IMR-90 (cell line): ENCODE results near the gene BICD2. TPM values are rescaled to one million over a fixed set of nuclear protein-coding genes. Genes with fewer than 3 reads are reported as not detected.
A peak's percentile ranks its signal among the peaks of the same experiment; 100 is the strongest.

Source experiments
- ATAC-seq: fragments of 200-7000 bp; cut with Tn5 transposase; 2 replicates; pipeline ENCODE4 v1.9.1; 2020; ENCODE audit warnings: low read depth, mild to moderate bottlenecking, moderate library complexity
- BruUV-seq: library from RNA; stranded (reverse); fragments of 400-500 nt; replicated peaks from 2 replicates; lab custom pipeline; 2021; lab: Mats Ljungman, UMichigan
- CTCF ChIA-PET: fragments of 300-600 bp; formaldehyde crosslinking; extraction: SDS; loops from one replicate; lab custom pipeline; 2021; ENCODE audit warnings: antibody characterized with exemption; lab: Yijun Ruan, JAX
- POLR2A ChIA-PET: fragments of 300-600 bp; sonication (Branson Sonifier 250); formaldehyde crosslinking; loops from one replicate; lab custom pipeline; 2022; ENCODE audit warnings: antibody characterized with exemption; ENCODE audit not compliant: unreplicated experiment; lab: Charles Lee
- DNase-seq: peaks from one replicate; pipeline ENCODE4 v3.0.0; 2013
- H2AFZ ChIP-seq: replicated peaks from 2 replicates; pipeline ENCODE3; 2013; ENCODE audit warnings: low read length, mild to moderate bottlenecking; ENCODE audit not compliant: poor library complexity
- H2AK5ac ChIP-seq: 2 replicates; pipeline ENCODE4 v1.6.1; 2013; ENCODE audit warnings: low read depth, low read length, inconsistent platforms
- H2AK9ac ChIP-seq: replicated peaks from 2 replicates; pipeline ENCODE3; 2013; ENCODE audit warnings: mild to moderate bottlenecking, low read depth, low read length, moderate library complexity; ENCODE audit not compliant: poor library complexity
- H2BK120ac ChIP-seq: 2 replicates; pipeline ENCODE4 v1.6.1; 2013; ENCODE audit warnings: low read depth, low read length, inconsistent platforms
- H2BK15ac ChIP-seq: 3 replicates; pipeline ENCODE4 v1.6.1; 2013; ENCODE audit warnings: low read depth, low read length, inconsistent platforms
- H2BK20ac ChIP-seq: 2 replicates; pipeline ENCODE4 v1.6.1; 2013; ENCODE audit warnings: low read depth, mild to moderate bottlenecking, inconsistent platforms, low read length, moderate library complexity
- H2BK5ac ChIP-seq: 2 replicates; pipeline ENCODE4 v1.6.1; 2013; ENCODE audit warnings: mild to moderate bottlenecking, low read depth, low read length, inconsistent platforms; ENCODE audit not compliant: poor library complexity, severe bottlenecking
- H3K14ac ChIP-seq: replicated peaks from 2 replicates; pipeline ENCODE4 v1.6.1; 2013; ENCODE audit warnings: low read depth, low read length, inconsistent platforms
- H3K18ac ChIP-seq: 2 replicates; pipeline ENCODE4 v1.6.1; 2013; ENCODE audit warnings: low read depth, low read length, control low read depth
- H3K23ac ChIP-seq: 2 replicates; pipeline ENCODE4 v1.6.1; 2013; ENCODE audit warnings: low read depth, low read length, inconsistent platforms
- H3K27ac ChIP-seq: 2 replicates; pipeline ENCODE4 v1.5.1; 2013; ENCODE audit warnings: mild to moderate bottlenecking, control low read depth, low read length; ENCODE audit not compliant: insufficient read depth
- H3K27me3 ChIP-seq: 2 replicates; pipeline ENCODE4 v1.6.1; 2013; ENCODE audit warnings: low read length; ENCODE audit not compliant: control insufficient read depth, insufficient read depth
- H3K36me3 ChIP-seq: 2 replicates; pipeline ENCODE4 v1.6.1; 2013; ENCODE audit warnings: low read length, mixed read lengths; ENCODE audit not compliant: control insufficient read depth, insufficient read depth
- H3K4ac ChIP-seq: 2 replicates; pipeline ENCODE4 v1.6.1; 2013; ENCODE audit warnings: low read depth, low read length, inconsistent platforms
- H3K4me1 ChIP-seq: 2 replicates; pipeline ENCODE4 v1.6.1; 2013; ENCODE audit warnings: low read length, mixed read lengths; ENCODE audit not compliant: control insufficient read depth, insufficient read depth
- H3K4me2 ChIP-seq: 2 replicates; pipeline ENCODE4 v1.6.1; 2013; ENCODE audit warnings: low read depth, mild to moderate bottlenecking, control low read depth, low read length, moderate library complexity
- H3K4me3 ChIP-seq: 2 replicates; pipeline ENCODE4 v1.5.1; 2013; ENCODE audit warnings: low read depth, mild to moderate bottlenecking, control low read depth, low read length, moderate library complexity; ENCODE audit not compliant: insufficient read depth
- H3K56ac ChIP-seq: 2 replicates; pipeline ENCODE4 v1.6.1; 2013; ENCODE audit warnings: low read length, inconsistent platforms; ENCODE audit not compliant: insufficient read depth; ENCODE audit errors: extremely low read depth
- H3K79me1 ChIP-seq, 2 experiments: 2 replicates each; pipeline ENCODE4 v1.6.1; 2013; ENCODE audit warnings: low read length in 2 of 2, inconsistent platforms in 1 of 2, low read depth in 1 of 2
- H3K9ac ChIP-seq: 2 replicates; pipeline ENCODE4 v1.6.1; 2013; ENCODE audit warnings: low read depth, low read length, control low read depth
- H3K9me1 ChIP-seq: 2 replicates; pipeline ENCODE4 v1.6.1; 2013; ENCODE audit warnings: low read length, inconsistent platforms; ENCODE audit not compliant: insufficient read depth
- H3K9me3 ChIP-seq: 2 replicates; pipeline ENCODE4 v1.6.1; 2013; ENCODE audit warnings: low read length; ENCODE audit not compliant: control insufficient read depth, insufficient read depth
- H4K20me1 ChIP-seq: 2 replicates; pipeline ENCODE4 v1.6.1; 2013; ENCODE audit warnings: low read length, inconsistent platforms; ENCODE audit not compliant: insufficient read depth
- H4K5ac ChIP-seq: 2 replicates; pipeline ENCODE4 v1.6.1; 2013; ENCODE audit warnings: mild to moderate bottlenecking, low read depth, low read length, control low read depth
- H4K8ac ChIP-seq, 2 experiments: 2 replicates each; pipeline ENCODE4 v1.6.1; 2013; ENCODE audit warnings: low read depth in 2 of 2, low read length in 2 of 2, control low read depth in 1 of 2, inconsistent platforms in 1 of 2
- H4K91ac ChIP-seq: 2 replicates; pipeline ENCODE4 v1.6.1; 2013; ENCODE audit warnings: low read depth, low read length, inconsistent platforms; ENCODE audit not compliant: insufficient read depth
- BHLHE40 ChIP-seq: fragments of 150-350 bp; IDR thresholded peaks from 2 replicates; pipeline ENCODE4 v1.6.1; 2016; ENCODE audit warnings: mild to moderate bottlenecking, low read depth, low read length
- MAFK ChIP-seq: IDR thresholded peaks from 2 replicates; pipeline ENCODE4 v1.6.1; 2012; ENCODE audit warnings: low read depth, low read length, improper control_type of control experiment
- NFE2L2 ChIP-seq: fragments of 150-350 bp; IDR thresholded peaks from 2 replicates; pipeline ENCODE4 v1.6.1; 2016; ENCODE audit warnings: low read depth, mild to moderate bottlenecking, low read length
- dilution Hi-C: fragments of 300-500 bp; cut with HindIII; formaldehyde crosslinking; loops from one replicate; pipeline ENCODE4 v1.14.3; 2018; ENCODE audit warnings: low sequenced_read_pairs; ENCODE audit not compliant: unreplicated experiment
- in situ Hi-C: fragments of 300-500 bp; cut with MboI; formaldehyde crosslinking; loops from 3 replicates; pipeline ENCODE4 v1.14.3; 2019; ENCODE audit warnings: low sequenced_read_pairs, inconsistent platforms, mixed read lengths
- intact Hi-C: fragments of 100-400 bp; cut with micrococcal nuclease; formaldehyde crosslinking; loops from 2 replicates; pipeline ENCODE4 v1.10.0; 2022
- polyA plus RNA-seq, 3 experiments: library from polyadenylated mRNA; depleted of rRNA; stranded (reverse); fragments of >200 nt; gene quantifications; 2 replicates each; pipeline ENCODE4 v1.2.3, GENCODE V29; 2012; ENCODE audit warnings: low replicate concordance in 1 of 3
- total RNA-seq: library from RNA; depleted of rRNA; stranded (reverse); fragments of >200 nt; gene quantifications from 2 replicates; pipeline ENCODE4 v1.2.3, GENCODE V29; 2012

The BICD2 gene
- total and polyA plus RNA-seq, 2 of the 4 experiments (the other 2 are of a cell fraction): 21.5 to 35.7 TPM

DNA sequence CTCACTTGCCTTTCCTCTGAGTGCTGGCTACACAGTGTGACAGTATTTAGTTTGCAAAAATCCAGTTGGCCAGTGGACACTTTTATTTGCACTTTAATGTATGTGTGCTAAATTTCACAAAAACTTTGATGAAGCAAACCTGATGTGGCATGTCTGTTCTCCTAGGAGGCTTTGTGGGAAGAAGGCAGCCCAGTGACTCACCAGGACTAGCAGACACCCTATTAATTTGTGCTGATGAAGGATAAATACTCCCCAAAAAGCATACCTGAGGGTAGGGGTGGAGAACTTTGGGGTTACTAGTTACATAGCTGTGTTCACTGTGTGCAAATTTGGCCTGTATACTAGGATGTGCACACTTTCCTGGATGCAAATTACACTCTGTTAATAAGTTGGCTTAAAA lies 55.4 kb downstream of the BICD2 start:
- CTCF ChIA-PET: interaction anchor here (0.6 kb wide), 1 partner anchor 9 kb away, joined by 3 read pairs; no protein-coding TSS in a partner anchor
- intact Hi-C loops (no loop called here), in situ Hi-C loops (no loop called here)

More for the DNA sequence above, 55.4 kb downstream of the BICD2 start:
- H3K27me3 ChIP-seq: no peaks in the 10 kb centered on the region
- no peak overlapping the region for H3K9ac ChIP-seq
- no peak overlapping the region for H2AFZ ChIP-seq
- H2BK120ac ChIP-seq: no peak overlapping the region
- H4K5ac ChIP-seq: no peak overlapping the region
- no peak for ATAC-seq
- H4K91ac ChIP-seq: no peak overlapping the region
- no peaks in the 10 kb centered on the region for H3K9me1 ChIP-seq
- no peak overlapping the region for H3K4me2 ChIP-seq
- H3K14ac ChIP-seq: no peak overlapping the region
- H3K4ac ChIP-seq: no peak overlapping the region
- no peaks in the 10 kb centered on the region for H3K9me3 ChIP-seq
- no peak overlapping the region for H2BK20ac ChIP-seq
- no peaks in the 10 kb centered on the region for H3K4me1 ChIP-seq
- H3K4me3 ChIP-seq: no peak overlapping the region
- no peak overlapping the region for H3K18ac ChIP-seq
- H2BK5ac ChIP-seq: no peak overlapping the region
- no peak overlapping the region for H3K56ac ChIP-seq
- TF ChIP-seq MAFK (0 out of 2 replicates have a peak, but pooled peaks have one; percentile 26), NFE2L2 (no peak), BHLHE40 (no peak)
- POLR2A ChIA-PET: no interaction called here
- no peak overlapping the region for H2AK9ac ChIP-seq
- 0 out of 4 replicates have a peak, but pooled peaks cover 0 to 9% of the 10 kb centered on the region in 2 experiments for H3K79me1 ChIP-seq
- H3K27ac ChIP-seq: no peak overlapping the region
- no TSS peak for BruUV-seq
- no peak overlapping the region for H3K23ac ChIP-seq
- peaks cover 24% of the 10 kb centered on the region for H3K36me3 ChIP-seq
- H4K20me1 ChIP-seq: no peaks in the 10 kb centered on the region
- no peak overlapping the region for H2AK5ac ChIP-seq
- H4K8ac ChIP-seq: no peak overlapping the region
- DNase-seq: no peak
- no peak overlapping the region for H2BK15ac ChIP-seq
- dilution Hi-C loops: no loop called here
